Measurements from ENCODE around the gene BBS7. TPM values are rescaled to one million over a fixed set of nuclear protein-coding genes. Genes with fewer than 3 reads are reported as not detected.

The BBS7 gene
- total and polyA plus RNA-seq, 2 of the 13 experiments (the other 11 are each of a cell fraction or from before 2014, with no cell fraction given), result 9.0 to 15.7 TPM

DNA sequence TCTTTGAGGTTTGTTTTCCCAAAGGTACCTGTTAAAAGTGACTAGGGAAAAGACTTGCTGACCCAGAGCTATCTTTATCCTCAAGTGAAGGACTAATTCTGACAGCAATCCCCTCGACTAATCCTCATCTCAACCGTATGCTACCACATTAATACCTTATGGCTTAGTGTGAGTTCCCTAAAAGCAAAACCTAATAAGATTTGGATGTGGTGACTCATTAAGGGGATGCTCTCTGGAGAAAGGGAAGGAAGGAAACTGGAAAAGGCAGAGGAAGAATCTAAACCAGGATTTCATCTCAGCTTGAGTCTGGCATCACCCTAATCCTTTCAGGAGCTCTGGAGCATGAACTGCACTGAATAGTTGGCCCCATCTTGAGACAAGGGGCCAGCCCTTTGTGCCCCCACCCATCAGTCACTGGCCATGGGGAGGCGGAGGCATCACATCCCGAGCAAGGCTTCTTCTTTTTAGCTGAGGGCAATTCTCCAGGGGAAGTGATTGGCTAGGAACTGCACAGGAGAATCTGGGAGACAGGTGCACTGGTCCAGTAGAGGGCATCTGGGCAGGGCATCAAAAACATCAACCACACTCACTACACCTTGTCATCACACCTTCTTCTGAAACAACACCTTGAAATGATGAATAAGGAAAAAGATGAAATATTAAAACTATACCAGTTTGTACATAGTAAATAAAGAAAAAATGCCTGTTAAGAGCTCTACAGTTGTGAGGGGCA is 6.9 kb upstream of the BBS7 start:
- H3K36me3 ChIP-seq (replicated peaks in 1 of 2; ENCODE audit: control insufficient read depth in 1 of 2, insufficient read depth in 2 of 2, low read length in 2 of 2), result no peaks in the 10 kb centered on the region
- ATAC-seq (no peak), DNase-seq (ENCODE audit: low spot score) (no peak), FAIRE-seq (no peak)
- H3K4me3 ChIP-seq (replicated peaks in 1 of 3; ENCODE audit: insufficient read depth in 1 of 3, low read depth in 2 of 3, low read length in 3 of 3), result no peak overlapping the region
- in situ Hi-C loops (cut with HindIII; ENCODE audit: extremely low pct_ligation_motif_present, low pct_unique_long_range_greater_than_20kb) (no loop called here), intact Hi-C loops (cut with micrococcal nuclease; ENCODE audit: unreplicated experiment) (no loop called here)
- TF ChIP-seq, protein P1, sequence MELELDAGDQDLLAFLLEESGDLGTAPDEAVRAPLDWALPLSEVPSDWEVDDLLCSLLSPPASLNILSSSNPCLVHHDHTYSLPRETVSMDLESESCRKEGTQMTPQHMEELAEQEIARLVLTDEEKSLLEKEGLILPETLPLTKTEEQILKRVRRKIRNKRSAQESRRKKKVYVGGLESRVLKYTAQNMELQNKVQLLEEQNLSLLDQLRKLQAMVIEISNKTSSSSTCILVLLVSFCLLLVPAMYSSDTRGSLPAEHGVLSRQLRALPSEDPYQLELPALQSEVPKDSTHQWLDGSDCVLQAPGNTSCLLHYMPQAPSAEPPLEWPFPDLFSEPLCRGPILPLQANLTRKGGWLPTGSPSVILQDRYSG (CRISPR knock-in tag; IDR thresholded peaks at IDR 0.05), result no peak
- TF ChIP-seq ZNF615 (CRISPR knock-in tag; IDR thresholded peaks at IDR 0.05; ENCODE audit: borderline replicate concordance) (no peak), ZNF772 (CRISPR knock-in tag; IDR thresholded peaks at IDR 0.05) (no peak), MZF1 (CRISPR knock-in tag; IDR thresholded peaks at IDR 0.05; ENCODE audit: borderline replicate concordance) (no peak), ZFYVE20 (CRISPR knock-in tag; IDR thresholded peaks at IDR 0.05; ENCODE audit: borderline replicate concordance, low read depth) (no peak), SP4 (CRISPR knock-in tag; IDR thresholded peaks at IDR 0.05) (no peak), ETV6 (CRISPR knock-in tag; conservative IDR thresholded peaks at IDR 0.05) (no peak), ZNF790 (CRISPR knock-in tag; IDR thresholded peaks at IDR 0.05; ENCODE audit: borderline replicate concordance) (no peak), MED8 (CRISPR knock-in tag; IDR thresholded peaks at IDR 0.05; ENCODE audit: insufficient replicate concordance) (no peak), ZSCAN12 (CRISPR knock-in tag; IDR thresholded peaks at IDR 0.05) (no peak)
- TF ChIP-seq, protein P2, sequence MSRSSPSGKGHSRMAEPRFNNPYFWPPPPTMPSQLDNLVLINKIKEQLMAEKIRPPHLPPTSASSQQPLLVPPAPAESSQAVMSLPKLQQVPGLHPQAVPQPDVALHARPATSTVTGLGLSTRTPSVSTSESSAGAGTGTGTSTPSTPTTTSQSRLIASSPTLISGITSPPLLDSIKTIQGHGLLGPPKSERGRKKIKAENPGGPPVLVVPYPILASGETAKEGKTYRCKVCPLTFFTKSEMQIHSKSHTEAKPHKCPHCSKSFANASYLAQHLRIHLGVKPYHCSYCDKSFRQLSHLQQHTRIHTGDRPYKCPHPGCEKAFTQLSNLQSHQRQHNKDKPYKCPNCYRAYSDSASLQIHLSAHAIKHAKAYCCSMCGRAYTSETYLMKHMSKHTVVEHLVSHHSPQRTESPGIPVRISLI (CRISPR knock-in tag; IDR thresholded peaks at IDR 0.05; ENCODE audit: borderline replicate concordance), result no peak
- TF ChIP-seq, protein P3, sequence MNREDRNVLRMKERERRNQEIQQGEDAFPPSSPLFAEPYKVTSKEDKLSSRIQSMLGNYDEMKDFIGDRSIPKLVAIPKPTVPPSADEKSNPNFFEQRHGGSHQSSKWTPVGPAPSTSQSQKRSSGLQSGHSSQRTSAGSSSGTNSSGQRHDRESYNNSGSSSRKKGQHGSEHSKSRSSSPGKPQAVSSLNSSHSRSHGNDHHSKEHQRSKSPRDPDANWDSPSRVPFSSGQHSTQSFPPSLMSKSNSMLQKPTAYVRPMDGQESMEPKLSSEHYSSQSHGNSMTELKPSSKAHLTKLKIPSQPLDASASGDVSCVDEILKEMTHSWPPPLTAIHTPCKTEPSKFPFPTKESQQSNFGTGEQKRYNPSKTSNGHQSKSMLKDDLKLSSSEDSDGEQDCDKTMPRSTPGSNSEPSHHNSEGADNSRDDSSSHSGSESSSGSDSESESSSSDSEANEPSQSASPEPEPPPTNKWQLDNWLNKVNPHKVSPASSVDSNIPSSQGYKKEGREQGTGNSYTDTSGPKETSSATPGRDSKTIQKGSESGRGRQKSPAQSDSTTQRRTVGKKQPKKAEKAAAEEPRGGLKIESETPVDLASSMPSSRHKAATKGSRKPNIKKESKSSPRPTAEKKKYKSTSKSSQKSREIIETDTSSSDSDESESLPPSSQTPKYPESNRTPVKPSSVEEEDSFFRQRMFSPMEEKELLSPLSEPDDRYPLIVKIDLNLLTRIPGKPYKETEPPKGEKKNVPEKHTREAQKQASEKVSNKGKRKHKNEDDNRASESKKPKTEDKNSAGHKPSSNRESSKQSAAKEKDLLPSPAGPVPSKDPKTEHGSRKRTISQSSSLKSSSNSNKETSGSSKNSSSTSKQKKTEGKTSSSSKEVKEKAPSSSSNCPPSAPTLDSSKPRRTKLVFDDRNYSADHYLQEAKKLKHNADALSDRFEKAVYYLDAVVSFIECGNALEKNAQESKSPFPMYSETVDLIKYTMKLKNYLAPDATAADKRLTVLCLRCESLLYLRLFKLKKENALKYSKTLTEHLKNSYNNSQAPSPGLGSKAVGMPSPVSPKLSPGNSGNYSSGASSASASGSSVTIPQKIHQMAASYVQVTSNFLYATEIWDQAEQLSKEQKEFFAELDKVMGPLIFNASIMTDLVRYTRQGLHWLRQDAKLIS (CRISPR knock-in tag; IDR thresholded peaks at IDR 0.05), result no peak
- TF ChIP-seq, protein P4, sequence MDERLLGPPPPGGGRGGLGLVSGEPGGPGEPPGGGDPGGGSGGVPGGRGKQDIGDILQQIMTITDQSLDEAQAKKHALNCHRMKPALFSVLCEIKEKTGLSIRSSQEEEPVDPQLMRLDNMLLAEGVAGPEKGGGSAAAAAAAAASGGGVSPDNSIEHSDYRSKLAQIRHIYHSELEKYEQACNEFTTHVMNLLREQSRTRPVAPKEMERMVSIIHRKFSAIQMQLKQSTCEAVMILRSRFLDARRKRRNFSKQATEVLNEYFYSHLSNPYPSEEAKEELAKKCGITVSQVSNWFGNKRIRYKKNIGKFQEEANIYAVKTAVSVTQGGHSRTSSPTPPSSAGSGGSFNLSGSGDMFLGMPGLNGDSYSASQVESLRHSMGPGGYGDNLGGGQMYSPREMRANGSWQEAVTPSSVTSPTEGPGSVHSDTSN (CRISPR knock-in tag; IDR thresholded peaks at IDR 0.05), result no peak
- WGBS (ENCODE audit: low lambda C conversion rate), result 0% methylated on average over 2 of the region's 4 CpGs
- no peak overlapping the region for H3K27ac ChIP-seq (ENCODE audit: extremely low read length, insufficient read depth, low read length)
- no peaks in the 10 kb centered on the region for H3K9me3 ChIP-seq (ENCODE audit: low read length)
- H4K20me1 ChIP-seq (ENCODE audit: insufficient read depth, low read length), result no peaks in the 10 kb centered on the region
- no peaks in the 10 kb centered on the region for H3K4me1 ChIP-seq (ENCODE audit: insufficient read depth, low read length)
- CTCF ChIA-PET (ENCODE audit: low intra/inter-chr PET ratio, low total read pairs), result no interaction called here
- no TSS peak for BruUV-seq (replicated peaks)
- H3K79me2 ChIP-seq (ENCODE audit: insufficient read depth, low read length), result no peaks in the 10 kb centered on the region
- H2AFZ ChIP-seq (ENCODE audit: low read length), result no peak overlapping the region
- H3K9ac ChIP-seq (ENCODE audit: insufficient read depth, low read depth, low read length), result no peak overlapping the region
- H3K4me2 ChIP-seq (ENCODE audit: low read depth, low read length), result no peak overlapping the region
- POLR2A ChIA-PET, result no interaction called here
- 0 out of 5 replicates have a peak, but pooled peaks cover 0 to 5% of the 10 kb centered on the region in 2 experiments for H3K27me3 ChIP-seq (ENCODE audit: control insufficient read depth in 1 of 2, insufficient read depth in 2 of 2, low read length in 2 of 2)

All from HepG2 (cell line).